Mesendoderm (in vitro differentiated cells): Measurements from ENCODE around the gene ATP6V0E1.
A peak's percentile ranks its signal among the peaks of the same experiment; 100 is the strongest.

Experiments used
- DNase-seq: peaks from one replicate; pipeline ENCODE4 v3.0.0; 2013
- H2AK5ac ChIP-seq: 2 replicates; pipeline ENCODE4 v1.6.1; 2013; ENCODE audit warnings: low read length, inconsistent platforms
- H2BK120ac ChIP-seq: 2 replicates; pipeline ENCODE4 v1.6.1; 2013; ENCODE audit warnings: low read depth, mild to moderate bottlenecking, low read length, moderate library complexity, mixed read lengths
- H2BK15ac ChIP-seq: replicated peaks from 2 replicates; pipeline ENCODE4 v1.6.1; 2013; ENCODE audit warnings: low read depth, mild to moderate bottlenecking, moderate library complexity
- H2BK5ac ChIP-seq: 2 replicates; pipeline ENCODE4 v1.6.1; 2013; ENCODE audit warnings: low read length, inconsistent platforms
- H3K18ac ChIP-seq: 2 replicates; pipeline ENCODE4 v1.6.1; 2013; ENCODE audit warnings: mild to moderate bottlenecking, low read length, mixed read lengths
- H3K23ac ChIP-seq: one replicate; pipeline ENCODE4 v1.6.1; 2013; ENCODE audit warnings: low read length
- H3K27ac ChIP-seq: 2 replicates; pipeline ENCODE4 v1.5.1; 2013; ENCODE audit warnings: low read depth, mild to moderate bottlenecking, inconsistent platforms, low read length, moderate library complexity
- H3K27me3 ChIP-seq: 2 replicates; pipeline ENCODE4 v1.6.1; 2013; ENCODE audit warnings: low read length, control low read depth, mild to moderate bottlenecking, inconsistent platforms; ENCODE audit not compliant: insufficient read depth, poor library complexity
- H3K36me3 ChIP-seq: 2 replicates; pipeline ENCODE4 v1.6.1; 2013; ENCODE audit warnings: low read length, inconsistent platforms; ENCODE audit not compliant: control insufficient read depth, insufficient read depth
- H3K4ac ChIP-seq: one replicate; pipeline ENCODE4 v1.6.1; 2013; ENCODE audit warnings: low read depth, mild to moderate bottlenecking, low read length, moderate library complexity
- H3K4me1 ChIP-seq: 2 replicates; pipeline ENCODE4 v1.6.1; 2013; ENCODE audit warnings: low read depth, low read length, inconsistent platforms; ENCODE audit not compliant: control insufficient read depth
- H3K4me2 ChIP-seq: 2 replicates; pipeline ENCODE4 v1.6.1; 2013; ENCODE audit warnings: low read length
- H3K4me3 ChIP-seq: 2 replicates; pipeline ENCODE4 v1.5.1; 2013; ENCODE audit warnings: mild to moderate bottlenecking, low read length
- H3K56ac ChIP-seq: one replicate; pipeline ENCODE4 v1.6.1; 2013; ENCODE audit warnings: low read length
- H3K79me1 ChIP-seq: 2 replicates; pipeline ENCODE4 v1.6.1; 2013; ENCODE audit warnings: low read length, inconsistent platforms
- H3K79me2 ChIP-seq: 2 replicates; pipeline ENCODE4 v1.6.1; 2013; ENCODE audit warnings: mild to moderate bottlenecking, low read length; ENCODE audit not compliant: control insufficient read depth, insufficient read depth
- H3K9ac ChIP-seq: 2 replicates; pipeline ENCODE4 v1.6.1; 2013; ENCODE audit warnings: low read length, inconsistent platforms
- H4K5ac ChIP-seq: one replicate; pipeline ENCODE4 v1.6.1; 2013; ENCODE audit warnings: low read length
- H4K8ac ChIP-seq: one replicate; pipeline ENCODE4 v1.6.1; 2013; ENCODE audit warnings: low read depth, mild to moderate bottlenecking, control low read depth, low read length, moderate library complexity
- WGBS: extraction: QIAGEN DNeasy Blood & Tissue Kit; methylation state at CpG from one replicate; pipeline ENCODE4 v1.1.7; 2013; ENCODE audit warnings: low lambda C conversion rate, missing lambda C conversion rate; ENCODE audit not compliant: insufficient coverage; ENCODE audit errors: extremely low coverage; 5-methylcytosine and 5-hydroxymethylcytosine counted together

The ATP6V0E1 gene

DNA sequence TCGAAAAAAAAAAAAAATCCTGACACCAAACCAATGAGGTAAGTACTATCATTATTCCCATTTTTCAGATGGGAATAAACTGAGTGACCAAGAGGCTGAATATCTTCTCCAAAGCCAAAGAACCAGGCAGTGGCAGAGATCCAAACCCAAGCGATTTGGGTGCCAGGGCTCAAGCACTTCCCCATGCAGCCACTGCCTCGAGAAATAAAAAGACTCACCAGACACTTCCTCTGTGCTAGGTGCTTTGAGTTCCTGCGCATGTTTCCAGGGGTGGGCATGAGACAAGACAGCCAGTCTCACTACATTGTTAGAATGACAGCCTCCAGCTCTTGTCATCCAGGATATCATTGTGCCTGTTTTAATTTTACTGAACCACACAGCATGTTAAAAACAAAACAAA, 26.6 kb upstream of the ATP6V0E1 start:
- no peak overlapping the region for H2AK5ac ChIP-seq
- no CpG with 5 or more reads among the region's 4 CpGs for WGBS
- H2BK15ac ChIP-seq: no peak overlapping the region
- no peaks in the 10 kb centered on the region for H3K27me3 ChIP-seq
- no peak overlapping the region for H3K4ac ChIP-seq
- no peak overlapping the region for H3K23ac ChIP-seq
- H3K4me3 ChIP-seq: no peak overlapping the region
- H3K79me1 ChIP-seq: peaks cover 7% of the 10 kb centered on the region
- H4K5ac ChIP-seq: no peak overlapping the region
- H3K4me1 ChIP-seq: no peaks in the 10 kb centered on the region
- no peaks in the 10 kb centered on the region for H3K79me2 ChIP-seq
- no peak overlapping the region for H3K4me2 ChIP-seq
- H2BK5ac ChIP-seq: no peak overlapping the region
- no peak overlapping the region for H3K56ac ChIP-seq
- DNase-seq: no peak
- no peak overlapping the region for H3K18ac ChIP-seq
- no peak overlapping the region for H4K8ac ChIP-seq
- H3K36me3 ChIP-seq: no peaks in the 10 kb centered on the region
- no peak overlapping the region for H3K9ac ChIP-seq
- H2BK120ac ChIP-seq: no peak overlapping the region
- H3K27ac ChIP-seq: no peak overlapping the region

DNA sequence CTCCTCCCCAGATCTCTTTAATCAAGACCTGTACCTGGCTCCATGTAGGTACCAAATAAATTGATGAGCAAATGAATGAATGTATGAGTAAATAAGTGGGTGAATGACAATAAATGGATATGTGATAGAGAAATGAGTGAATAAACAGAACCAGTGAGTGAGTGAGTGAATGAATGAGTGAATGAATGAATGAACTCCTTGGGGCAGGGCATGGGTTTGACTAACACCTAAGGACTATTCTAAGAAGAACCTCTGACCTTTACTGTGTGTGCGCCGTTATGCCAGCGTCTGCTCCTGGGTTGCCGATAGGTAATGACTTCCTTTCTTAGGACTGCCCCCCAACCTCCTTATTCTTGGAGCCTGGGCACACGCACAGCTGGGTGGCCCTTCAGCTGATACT, 26.1 kb upstream of the ATP6V0E1 start:
- Histone ChIP-seq H4K5ac (no peak overlapping the region), H3K4me3 (no peak overlapping the region), H3K27me3 (no peaks in the 10 kb centered on the region), H3K79me1 (peaks cover 8% of the 10 kb centered on the region), H3K27ac (no peak overlapping the region), H4K8ac (no peak overlapping the region), H3K4ac (no peak overlapping the region), H2BK120ac (no peak overlapping the region), H2BK5ac (no peak overlapping the region), H3K4me1 (no peaks in the 10 kb centered on the region), H2BK15ac (no peak overlapping the region), H3K23ac (no peak overlapping the region), H3K56ac (no peak overlapping the region), H3K18ac (no peak overlapping the region), H2AK5ac (no peak overlapping the region), H3K4me2 (no peak overlapping the region), H3K9ac (no peak overlapping the region), H3K36me3 (no peaks in the 10 kb centered on the region), H3K79me2 (no peaks in the 10 kb centered on the region)
- no CpG with 5 or more reads among the region's 5 CpGs for WGBS
- no peak for DNase-seq

DNA sequence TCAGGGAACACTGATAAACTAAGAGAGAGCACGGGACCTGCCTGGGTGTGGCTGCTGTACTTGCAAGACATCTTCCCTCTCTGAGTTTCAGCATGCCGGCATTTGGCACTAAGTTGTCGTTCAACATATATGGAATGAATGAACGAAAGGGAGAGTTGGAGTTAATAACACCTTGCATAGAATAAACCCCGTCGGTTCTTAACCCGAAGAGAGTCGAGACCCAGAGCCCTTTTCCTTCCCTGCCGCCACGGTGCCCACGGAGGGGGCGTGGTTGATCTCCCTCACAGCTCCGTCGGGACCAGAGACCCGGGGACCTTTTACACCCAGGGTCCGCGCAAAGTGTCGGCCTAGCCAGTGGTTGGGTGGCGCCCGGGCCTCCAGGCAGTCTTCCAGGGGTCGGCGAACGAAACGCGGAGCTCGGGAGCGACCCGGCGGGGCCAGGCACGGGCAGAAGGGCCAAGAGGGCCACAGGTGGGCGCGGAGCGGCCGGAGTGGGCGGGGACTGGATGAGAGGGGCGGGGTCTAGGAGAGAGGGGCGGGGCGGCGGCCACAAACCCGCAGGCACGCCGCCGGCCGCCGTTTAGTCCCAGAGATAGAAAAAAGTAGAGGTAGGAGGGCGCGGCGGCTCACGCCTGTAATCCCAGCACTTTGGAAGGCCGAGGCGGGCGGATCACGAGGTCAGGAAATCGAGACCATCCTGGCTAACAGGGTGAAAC, 25.1 kb upstream of the ATP6V0E1 start:
- no peak overlapping the region for H4K8ac ChIP-seq
- H4K5ac ChIP-seq: no peak overlapping the region
- no peak overlapping the region for H3K4ac ChIP-seq
- no peak overlapping the region for H2BK15ac ChIP-seq
- peak overlapping the region; percentile 72 for H3K9ac ChIP-seq
- no peak overlapping the region for H3K18ac ChIP-seq
- H3K23ac ChIP-seq: no peak overlapping the region
- H3K4me2 ChIP-seq: peak overlapping the region; percentile 56
- H2BK5ac ChIP-seq: no peak overlapping the region
- peak overlapping the region; percentile 33 for H3K4me3 ChIP-seq
- no peak overlapping the region for H3K27ac ChIP-seq
- H3K4me1 ChIP-seq: no peaks in the 10 kb centered on the region
- no peaks in the 10 kb centered on the region for H3K79me2 ChIP-seq
- DNase-seq: peak; percentile 73
- peaks cover 8% of the 10 kb centered on the region for H3K79me1 ChIP-seq
- no peak overlapping the region for H2BK120ac ChIP-seq
- H3K36me3 ChIP-seq: no peaks in the 10 kb centered on the region
- peak overlapping the region; percentile 80 for H3K56ac ChIP-seq
- no peak overlapping the region for H2AK5ac ChIP-seq
- H3K27me3 ChIP-seq: no peaks in the 10 kb centered on the region
- WGBS: no CpG with 5 or more reads among the region's 54 CpGs

DNA sequence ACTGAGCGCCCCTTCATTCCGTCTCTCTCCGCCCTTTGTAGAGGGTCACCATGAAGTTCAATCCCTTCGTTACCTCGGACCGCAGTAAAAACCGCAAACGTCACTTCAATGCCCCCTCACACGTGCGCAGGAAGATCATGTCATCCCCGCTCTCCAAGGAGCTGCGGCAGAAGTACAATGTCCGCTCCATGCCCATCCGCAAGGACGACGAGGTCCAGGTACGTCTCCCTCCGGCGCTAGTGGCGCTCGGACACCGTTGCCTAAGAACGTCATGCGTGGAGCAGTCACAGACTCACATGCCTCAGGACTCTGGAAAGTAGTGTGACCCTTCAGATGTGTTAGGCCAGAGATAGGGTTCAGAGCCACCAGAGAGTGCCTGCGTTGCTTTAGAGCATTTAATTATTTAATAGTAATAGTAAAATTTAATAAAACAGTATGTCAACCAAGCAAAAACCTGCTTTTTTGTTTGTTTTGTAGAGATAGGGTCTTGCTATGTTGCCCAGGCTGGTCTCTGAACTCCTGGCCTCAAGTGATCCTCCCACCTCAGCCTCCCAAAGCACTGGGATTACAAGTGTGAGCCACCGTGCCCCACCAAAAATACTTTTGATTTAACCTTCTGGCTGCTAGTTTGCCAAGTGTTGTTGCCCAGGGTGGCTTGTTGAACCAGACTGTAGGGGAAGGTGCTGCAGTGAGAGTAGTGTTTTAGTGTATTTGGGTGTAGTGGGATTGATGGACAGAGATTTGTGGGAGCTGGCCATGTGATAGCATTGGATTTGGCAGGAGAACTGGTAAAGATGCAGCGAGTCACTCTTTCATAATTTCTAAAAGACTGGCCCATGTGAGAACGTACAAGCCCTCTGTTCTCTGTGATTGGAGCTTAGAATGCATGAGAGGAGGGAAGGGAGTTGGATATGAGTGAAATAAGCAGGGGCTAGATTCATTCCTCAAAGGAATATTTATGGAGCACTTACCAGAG, 23.5 kb upstream of the ATP6V0E1 start:
- H3K18ac ChIP-seq: no peak overlapping the region
- peaks cover 8% of the 10 kb centered on the region for H3K79me1 ChIP-seq
- DNase-seq: no peak
- no peak overlapping the region for H3K27ac ChIP-seq
- H4K8ac ChIP-seq: peak overlapping the region; percentile 13
- H2BK15ac ChIP-seq: no peak overlapping the region
- no peak overlapping the region for H2BK120ac ChIP-seq
- no peak overlapping the region for H2AK5ac ChIP-seq
- peak overlapping the region; percentile 89 for H3K4me3 ChIP-seq
- H4K5ac ChIP-seq: no peak overlapping the region
- no peaks in the 10 kb centered on the region for H3K4me1 ChIP-seq
- H2BK5ac ChIP-seq: no peak overlapping the region
- no peaks in the 10 kb centered on the region for H3K79me2 ChIP-seq
- peak overlapping the region; percentile 91 for H3K9ac ChIP-seq
- WGBS: no CpG with 5 or more reads among the region's 28 CpGs
- H3K27me3 ChIP-seq: no peaks in the 10 kb centered on the region
- H3K4me2 ChIP-seq: peak overlapping the region; percentile 85
- H3K56ac ChIP-seq: peak overlapping the region; percentile 97
- no peaks in the 10 kb centered on the region for H3K36me3 ChIP-seq
- no peak overlapping the region for H3K4ac ChIP-seq
- H3K23ac ChIP-seq: no peak overlapping the region

DNA sequence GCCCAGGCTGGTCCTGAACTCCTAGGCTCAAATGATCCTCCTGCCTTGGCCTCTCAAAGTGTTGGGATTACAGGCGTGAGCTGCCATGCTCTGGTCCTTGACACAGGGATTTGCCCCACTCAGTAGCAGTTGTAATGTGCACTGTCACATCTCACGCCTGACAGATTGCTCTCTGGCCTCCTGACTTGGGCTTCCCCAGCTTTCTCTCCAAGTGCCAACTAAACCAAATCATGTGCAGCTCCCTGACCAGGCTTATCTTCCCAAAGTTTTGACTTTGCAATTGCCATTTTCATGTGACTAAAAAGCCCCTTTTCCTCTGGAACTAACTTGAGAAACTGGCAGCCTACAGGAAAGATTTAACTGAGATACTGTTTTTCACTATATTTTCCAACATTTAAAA, 13.7 kb upstream of the ATP6V0E1 start:
- Histone ChIP-seq H3K56ac (no peak overlapping the region), H2AK5ac (no peak overlapping the region), H3K4me2 (no peak overlapping the region), H2BK5ac (no peak overlapping the region), H2BK15ac (no peak overlapping the region), H3K9ac (no peak overlapping the region), H3K4ac (no peak overlapping the region), H4K8ac (no peak overlapping the region), H4K5ac (no peak overlapping the region), H3K27me3 (peaks cover 3% of the 10 kb centered on the region), H2BK120ac (no peak overlapping the region), H3K79me2 (no peaks in the 10 kb centered on the region), H3K4me3 (no peak overlapping the region), H3K23ac (no peak overlapping the region), H3K4me1 (no peaks in the 10 kb centered on the region), H3K79me1 (no peaks in the 10 kb centered on the region), H3K27ac (no peak overlapping the region), H3K18ac (no peak overlapping the region), H3K36me3 (peaks cover 2% of the 10 kb centered on the region)
- WGBS: no CpG with 5 or more reads among the region's 2 CpGs
- no peak for DNase-seq
